Ammon's horn (tissue), 1 donor: Measurements from ENCODE around the gene PDZK1.
"Not testable (repeated sequence)": the region's sequence is repeated elsewhere in the genome, so short reads cannot be mapped to it uniquely, and the experiment has no call there.

Experiments
- DNase-seq: peaks from one replicate; pipeline ENCODE4 v3.0.0-alpha.2; 2016; ENCODE audit warnings: low spot score

The PDZK1 gene

DNA sequence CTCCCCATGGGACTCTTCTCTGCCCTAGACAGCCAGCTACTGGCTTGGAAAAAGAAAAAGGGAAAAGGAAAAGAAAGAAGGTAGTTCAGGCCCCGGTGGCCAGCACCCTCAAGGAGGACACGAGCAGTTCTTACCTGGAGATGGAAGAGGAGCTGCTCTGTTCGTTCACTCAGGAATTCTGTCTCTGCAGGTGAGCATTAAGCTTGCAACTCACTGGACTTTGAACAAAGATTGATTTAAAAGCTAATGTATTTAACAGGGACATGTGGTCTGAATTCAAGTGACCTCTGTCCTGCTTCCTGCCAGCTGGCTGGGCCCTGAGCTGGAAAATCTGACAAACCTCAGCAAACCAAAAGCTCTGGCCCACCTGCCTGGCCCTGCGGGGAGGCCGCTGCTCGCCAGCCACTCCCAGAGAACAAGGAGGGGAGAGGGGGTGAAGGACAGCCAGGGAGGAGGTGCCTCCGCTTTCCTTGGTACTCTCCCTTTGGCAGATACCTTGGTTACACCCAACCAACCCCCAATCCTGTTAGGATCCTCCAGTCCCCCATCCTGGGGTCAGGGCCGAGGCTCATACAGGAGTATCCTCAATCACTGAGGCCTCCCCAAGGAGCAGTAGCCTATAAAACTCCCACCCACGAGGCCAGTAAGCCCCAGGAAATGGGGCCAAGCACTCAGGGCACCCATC is at the start of gene PDZK1:
PDZK1 (minus strand) TSS at position 186 of the 685 bp plus-strand sequence. CDS start 19,347 bp downstream, outside the sequence.
- no peak for DNase-seq

DNA sequence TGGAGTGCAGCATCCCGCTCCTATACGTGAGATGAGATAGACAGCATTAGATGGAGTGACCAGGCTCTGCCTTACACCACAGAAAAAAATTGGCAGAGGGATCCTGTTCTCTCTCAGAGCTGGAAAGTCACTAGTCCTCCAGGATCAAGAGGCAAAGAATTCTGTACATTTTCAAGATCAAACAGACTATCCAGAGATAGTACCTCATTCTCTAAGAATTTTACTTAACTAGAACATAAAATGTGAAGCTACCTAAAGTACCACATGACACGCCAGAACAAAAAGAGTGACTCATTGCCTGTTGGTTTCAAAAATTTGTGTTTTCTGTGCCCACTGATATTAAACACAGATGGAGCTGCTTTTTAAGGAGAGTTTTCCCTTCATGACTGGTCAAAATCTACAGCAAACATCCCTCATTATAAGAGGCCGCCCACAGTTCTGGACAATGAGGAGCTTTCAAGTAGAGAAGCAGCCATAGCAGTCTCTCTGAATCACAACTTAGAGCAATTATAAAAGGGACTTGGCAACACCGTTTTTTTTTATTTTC is 44.4 kb upstream of the PDZK1 start:
- peak; percentile 54 for DNase-seq

DNA sequence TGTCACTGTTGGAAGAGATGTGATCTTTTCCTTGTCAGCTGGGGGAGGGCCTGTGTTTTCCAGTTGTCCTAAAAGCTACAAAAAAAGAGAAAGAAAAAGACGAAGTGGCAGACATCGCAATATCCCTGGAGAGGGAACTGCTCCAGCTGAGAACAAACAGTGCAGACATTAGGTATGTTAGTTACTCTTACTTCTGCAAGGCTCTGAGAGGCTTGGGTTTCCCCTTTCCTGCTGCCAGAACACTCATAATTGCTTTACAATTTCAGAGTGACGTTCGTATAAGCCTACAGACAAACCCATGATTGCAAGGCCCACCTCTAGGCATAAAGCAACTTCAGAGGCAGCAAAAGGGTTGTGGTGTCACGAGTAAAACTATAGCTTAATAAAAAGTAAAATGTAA is 43.3 kb upstream of the PDZK1 start:
- no peak for DNase-seq

DNA sequence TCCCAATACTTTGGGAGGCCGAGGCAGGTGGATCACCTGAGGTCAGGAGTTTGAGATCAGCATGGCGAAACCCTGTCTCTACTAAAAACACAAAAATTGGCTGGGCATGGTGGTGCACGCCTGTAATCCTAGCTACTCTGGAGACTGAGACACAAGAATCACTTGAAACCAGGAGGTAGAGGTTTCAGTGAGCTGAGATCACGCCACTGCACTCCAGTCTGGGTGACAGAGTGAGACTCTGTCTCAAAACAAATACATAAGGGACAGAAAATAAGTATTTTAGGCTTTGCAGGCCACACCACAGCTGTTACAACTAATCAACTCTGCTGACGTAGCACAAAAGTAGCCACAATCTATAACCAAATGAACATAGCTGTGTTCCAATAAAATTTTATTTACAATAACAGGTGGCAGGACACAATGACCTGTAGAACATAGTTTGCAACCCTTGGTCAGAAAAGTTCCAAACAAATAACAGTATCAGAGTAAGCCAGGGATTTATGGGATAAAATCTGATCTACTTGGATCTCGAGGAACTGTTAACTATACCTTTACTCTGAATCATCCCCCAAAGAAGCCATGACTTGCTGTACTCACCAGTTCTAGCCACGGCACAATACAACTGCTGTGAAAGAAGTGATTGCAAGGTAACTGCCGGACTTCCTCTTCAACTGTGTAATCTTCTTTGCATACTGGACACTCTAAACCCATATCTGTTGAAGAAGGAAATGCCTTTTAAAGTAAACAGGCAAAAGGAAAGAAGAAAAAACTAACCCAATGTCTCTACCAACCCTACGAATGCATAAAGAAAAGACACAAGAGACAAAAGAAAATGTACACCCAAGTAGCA is 40.5 kb upstream of the PDZK1 start:
- no peak for DNase-seq

DNA sequence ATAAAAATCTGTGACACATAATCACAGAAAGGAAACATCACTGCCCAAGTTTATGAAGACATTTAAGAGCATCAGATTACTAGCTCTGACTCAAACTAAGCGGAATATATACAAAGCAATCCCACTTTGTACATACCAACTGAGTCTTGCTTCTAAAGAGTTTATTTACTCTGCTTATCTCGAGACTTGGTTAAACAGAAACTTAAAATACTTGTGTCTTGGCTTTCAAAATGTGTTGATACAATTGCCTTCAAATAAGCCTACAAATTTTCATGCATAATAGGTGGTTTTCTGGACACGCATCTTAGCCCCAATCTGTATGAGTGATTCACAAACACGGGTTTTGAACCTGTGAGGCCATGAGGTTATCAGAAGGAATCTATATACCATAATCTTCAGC is 33.1 kb upstream of the PDZK1 start:
- DNase-seq = no peak

DNA sequence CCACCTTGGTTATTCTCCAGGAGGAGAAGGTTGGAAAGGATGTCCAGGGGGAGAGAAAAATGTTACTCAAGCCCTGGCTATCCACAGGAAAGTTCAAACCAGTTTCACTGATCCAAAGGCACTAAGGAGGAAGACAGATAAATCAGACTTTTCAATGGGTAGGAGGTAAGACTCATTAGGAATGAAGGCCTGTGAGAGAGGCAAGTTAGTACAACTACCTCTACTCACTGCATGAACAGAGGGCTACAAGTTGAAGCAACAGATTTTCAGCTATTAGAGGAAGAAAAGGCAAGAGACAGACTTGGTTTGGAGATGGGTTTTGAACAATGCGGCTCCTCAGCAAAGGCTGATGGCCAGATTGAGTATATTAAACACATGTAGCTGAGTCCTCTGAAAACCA is 29.0 kb upstream of the PDZK1 start:
- DNase-seq = no peak

DNA sequence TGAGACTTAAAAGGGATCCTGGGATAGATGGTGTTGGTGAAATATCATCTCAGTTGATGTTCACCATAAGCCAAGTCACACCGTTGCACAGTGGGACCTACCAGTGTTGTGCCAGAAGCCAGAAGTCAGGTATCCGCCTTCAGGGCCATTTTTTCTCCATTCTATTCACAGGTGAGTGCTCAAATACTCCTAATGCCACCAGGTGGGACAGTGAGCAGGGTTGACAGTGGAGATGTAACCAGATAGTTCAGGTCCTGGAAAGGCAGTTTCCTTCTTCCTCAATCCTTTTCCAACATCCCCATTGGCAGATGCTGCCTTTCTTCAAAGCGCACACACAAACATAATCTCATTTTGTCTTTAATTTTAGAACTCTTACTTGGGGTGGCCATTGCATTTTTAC is 23.7 kb upstream of the PDZK1 start:
- DNase-seq = no peak

DNA sequence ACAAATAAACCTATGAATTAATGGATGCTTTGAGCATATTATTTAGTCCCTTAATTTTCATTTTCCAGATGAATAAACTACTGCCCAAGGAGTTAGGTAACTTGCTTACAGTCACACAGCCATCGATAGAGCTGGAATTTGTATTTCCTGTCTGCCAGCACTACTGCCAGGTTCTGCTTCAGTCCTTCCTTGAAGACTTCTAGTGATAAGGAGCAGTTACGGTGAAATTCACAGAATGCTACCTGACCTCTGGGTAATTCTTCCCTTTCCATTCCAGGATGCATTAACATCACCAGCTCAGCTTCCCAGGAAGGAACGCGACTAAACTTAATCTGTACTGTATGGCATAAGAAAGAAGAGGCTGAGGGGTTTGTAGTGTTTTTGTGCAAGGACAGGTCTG is 23.3 kb upstream of the PDZK1 start:
- DNase-seq = no peak

DNA sequence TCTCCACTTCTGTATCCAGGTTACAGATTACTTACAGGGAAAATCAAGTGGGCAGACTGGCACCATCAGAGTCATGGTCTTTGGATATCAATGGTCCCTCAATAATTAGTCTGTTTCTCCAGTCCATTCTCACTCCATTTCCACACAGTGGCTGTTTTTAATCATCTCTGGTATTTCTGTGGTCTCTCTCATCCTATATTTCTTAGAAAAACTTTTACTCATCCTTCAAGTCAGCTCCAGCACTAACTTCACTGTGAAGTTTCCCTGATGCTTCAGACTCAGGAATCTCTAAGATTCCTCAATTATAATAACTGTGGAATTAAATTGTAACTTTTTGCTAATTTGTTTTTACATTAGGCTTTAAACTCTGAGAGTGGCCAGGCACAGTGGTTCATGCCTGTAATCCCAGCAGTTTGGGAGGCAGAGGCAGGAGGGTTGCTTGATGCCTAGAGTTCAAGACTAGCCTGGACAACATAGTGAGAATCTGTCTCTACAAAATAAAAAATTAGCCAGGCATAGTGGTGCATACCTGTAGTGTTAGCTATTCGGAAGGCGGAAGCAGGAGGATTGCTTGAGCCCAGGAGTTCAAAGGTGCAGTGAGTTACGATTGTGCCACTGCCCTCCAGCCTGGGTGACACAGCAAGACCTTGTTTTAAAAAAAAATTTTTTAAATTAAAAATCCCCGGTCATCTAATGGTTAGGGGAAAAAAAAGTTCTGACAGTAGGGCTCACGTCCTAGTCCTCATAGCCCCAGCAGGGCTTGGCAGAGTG is 22.7 kb upstream of the PDZK1 start:
- no peak for DNase-seq

DNA sequence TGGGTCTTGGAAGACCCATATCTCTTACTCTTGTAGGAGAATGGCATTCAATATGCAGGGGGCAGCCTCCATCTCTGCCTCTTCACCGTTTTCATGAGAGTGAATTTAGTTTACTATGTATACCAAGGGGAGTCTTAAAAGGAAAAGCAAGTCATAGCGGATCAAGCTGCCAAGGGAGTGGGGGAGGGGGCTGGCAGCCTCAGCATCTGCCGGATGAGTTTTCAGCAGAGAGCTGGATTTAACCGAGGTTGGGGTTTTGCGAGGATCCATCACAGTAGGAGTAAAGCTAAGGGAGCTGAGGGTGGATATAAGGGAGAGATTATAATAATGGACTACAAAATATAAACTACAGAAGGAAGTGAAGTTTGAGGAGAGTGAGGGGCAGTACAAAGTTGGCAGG is 22.0 kb upstream of the PDZK1 start:
- no peak for DNase-seq

DNA sequence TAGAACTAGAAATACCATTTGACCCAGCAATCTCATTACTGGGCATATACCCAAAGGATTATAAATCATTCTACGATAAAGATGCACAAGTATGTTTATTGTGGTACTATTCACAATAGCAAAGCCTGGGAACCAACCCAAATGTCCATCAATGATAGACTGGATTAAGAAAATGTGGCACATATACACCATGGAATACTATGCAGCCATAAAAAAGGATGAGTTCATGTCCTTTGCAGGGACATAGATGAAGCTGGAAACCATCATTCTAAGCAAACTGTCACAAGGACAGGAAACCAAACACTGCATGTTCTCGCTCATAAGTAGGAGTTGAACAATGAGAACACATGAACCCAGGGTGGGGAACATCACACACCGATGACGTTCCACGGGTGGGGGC is 19.0 kb upstream of the PDZK1 start:
- not testable (repeated sequence) for DNase-seq

DNA sequence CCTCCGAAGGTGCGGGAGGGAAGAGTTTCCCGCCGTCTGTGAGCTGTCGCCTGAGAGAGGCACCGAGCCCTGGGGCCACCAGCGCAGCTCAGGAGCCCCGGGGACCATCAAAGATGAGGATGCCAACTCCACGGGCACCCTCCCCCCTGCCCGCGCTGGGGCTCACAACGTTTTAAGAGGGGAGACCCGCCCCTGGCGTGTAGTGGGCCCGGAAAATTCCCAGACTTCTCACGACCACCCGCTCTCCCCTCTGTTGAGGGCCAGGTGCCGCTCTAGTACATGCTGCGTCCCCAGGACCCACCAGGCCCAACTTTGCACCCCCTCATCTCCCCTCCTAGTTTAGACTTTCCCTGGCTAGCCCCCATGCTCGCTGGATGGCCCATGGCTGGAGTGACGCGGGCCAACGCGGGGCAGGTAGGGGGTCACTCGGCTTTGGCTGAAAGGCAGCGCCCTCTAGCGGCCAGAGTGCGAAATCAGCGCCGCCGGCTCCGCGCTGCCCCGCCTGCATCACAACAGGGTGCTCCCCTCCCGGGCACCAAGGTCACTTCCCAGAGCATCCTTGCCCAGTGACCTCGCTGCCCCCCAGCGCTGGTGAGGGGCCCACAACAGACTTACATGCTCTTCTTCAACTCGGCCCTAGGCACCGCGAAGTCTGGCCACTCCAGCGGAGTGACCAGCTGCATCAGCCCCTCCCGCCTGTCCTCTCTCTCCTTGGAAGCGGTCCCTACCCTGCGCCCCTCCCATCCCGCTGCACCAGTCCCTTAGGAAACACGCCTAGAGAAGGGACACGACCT is 13.9 kb upstream of the PDZK1 start:
- DNase-seq = peak; percentile 73

DNA sequence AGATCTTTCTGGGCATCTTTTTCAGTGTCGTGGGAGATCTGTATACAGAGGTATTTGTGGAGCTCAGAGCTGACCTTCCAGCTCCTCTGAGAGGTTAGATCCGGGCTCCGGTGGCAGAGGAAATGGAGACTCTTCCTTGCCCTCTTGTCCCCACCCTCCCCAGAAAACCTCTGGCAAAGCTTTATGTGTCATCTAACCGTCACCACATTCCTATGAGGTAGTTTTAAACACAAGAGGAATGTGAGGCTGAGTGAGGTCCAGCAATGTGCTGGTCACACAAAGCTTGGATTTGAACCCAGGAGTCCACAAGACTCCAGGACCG is 13.3 kb upstream of the PDZK1 start:
- no peak for DNase-seq

DNA sequence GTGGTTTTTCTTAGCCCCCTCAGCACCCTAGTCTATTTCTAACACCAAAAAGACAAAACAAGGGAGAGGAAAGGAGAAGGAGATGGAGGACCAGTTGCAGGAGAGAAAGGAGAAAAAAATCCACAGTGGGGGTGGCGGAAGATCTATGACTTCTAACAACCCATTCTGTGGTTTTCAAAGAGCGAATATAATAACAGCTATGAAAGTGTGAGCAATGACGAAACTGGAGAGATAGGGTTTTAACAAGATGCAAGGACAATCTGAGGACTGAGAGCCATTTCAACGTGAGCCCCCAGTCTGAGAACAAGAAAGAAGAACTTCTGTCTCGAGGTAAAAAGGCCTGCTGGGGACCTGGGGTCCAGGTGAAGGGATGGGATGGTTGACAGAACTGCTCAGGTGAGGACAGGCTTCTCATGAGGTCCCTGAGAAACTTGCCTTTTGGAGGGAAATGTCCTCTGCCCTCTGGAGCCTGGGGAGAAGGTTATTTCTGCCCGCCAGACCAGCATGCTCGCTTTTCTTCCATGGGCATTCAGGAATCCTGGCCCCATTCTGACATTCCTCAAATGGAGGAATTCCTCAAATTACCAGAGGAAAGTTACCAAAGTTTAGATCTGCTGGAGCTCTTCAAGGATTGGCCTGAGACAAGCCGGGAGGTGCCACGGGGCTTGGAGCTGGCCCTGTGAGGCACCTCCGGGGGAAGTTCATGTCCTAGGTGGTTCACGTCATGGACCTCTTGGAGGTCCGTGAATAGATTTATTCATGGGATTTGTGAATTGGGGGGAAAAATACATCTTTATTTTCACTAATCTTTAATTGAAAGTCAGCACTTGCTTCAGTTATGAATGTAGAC is 12.3 kb upstream of the PDZK1 start, which contains the start of gene CD160:
CD160 (plus strand) TSS at position 270 of the 850 bp plus-strand sequence. CDS start 8,829 bp downstream, outside the sequence.
- DNase-seq = no peak

DNA sequence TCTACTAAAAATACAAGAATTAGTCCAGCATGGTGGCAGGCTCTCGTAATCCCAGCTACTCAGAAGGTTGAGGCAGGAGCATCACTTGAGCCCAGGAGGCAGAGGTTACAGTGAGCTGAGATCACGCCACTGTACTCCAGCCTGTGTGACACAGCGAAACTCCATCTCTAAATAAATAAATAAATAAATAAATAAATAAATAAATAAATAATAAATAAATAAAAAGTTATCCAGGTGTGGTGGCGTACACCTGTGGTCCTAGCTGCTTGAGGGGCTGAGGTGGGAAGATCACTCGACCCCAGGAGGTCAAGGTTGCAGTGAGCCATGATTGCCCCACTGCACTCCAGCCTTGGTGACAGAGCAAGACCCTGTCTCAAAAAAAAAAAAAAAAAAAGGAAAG is 11.3 kb upstream of the PDZK1 start:
- not testable (repeated sequence) for DNase-seq

DNA sequence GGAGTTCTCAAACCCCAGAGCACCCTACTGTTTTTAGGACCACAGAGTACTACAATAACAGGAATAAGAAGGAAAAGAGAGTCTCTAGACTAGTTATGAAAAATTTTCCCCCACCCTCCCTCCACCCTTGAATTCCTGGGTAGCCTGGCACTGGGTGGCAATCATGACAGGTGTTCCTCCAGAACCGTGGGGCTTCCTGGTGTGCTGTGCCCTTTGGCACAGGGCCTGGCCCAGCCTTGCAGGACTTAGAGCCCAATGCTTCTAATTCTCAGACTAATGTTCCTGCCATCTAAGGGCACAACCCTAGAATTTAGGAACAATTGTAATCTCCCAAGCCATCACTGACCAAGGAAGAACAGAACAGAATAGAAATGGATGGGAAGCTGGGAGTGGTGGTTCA is 10.7 kb upstream of the PDZK1 start:
- DNase-seq = no peak

DNA sequence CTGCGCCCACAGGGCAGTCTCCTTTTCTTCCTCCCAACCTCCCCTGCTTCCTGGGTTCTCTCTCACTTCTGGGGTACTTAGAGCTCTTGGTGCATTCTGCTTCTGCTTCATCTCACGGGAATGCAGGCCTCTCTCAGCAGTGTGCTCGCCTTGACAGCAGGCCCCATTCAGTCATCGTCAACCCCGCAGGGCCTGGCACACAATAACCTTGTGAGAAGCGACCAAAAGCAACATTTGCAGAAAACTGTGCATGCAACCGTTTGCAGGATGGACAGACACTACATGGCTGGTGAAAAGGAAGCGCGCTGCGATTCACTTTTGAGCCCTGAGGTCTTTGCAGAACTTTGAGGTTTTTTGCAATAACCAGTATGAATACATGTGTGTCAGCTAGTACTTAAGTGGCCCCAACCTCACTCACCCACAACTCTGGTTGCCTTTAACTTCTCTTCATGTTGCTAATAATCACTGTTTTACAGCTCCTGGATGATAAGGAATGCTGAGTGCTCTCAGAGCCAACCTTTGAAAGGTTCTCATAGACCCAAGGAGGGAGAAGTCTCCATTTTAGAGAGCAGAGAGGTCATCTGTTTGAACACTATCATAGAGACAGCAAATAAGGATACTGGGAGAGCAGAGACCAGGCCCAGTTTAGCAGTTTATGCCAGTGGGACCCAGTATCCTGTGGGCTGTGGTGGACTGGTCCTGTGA is 9.6 kb upstream of the PDZK1 start:
- no peak for DNase-seq

DNA sequence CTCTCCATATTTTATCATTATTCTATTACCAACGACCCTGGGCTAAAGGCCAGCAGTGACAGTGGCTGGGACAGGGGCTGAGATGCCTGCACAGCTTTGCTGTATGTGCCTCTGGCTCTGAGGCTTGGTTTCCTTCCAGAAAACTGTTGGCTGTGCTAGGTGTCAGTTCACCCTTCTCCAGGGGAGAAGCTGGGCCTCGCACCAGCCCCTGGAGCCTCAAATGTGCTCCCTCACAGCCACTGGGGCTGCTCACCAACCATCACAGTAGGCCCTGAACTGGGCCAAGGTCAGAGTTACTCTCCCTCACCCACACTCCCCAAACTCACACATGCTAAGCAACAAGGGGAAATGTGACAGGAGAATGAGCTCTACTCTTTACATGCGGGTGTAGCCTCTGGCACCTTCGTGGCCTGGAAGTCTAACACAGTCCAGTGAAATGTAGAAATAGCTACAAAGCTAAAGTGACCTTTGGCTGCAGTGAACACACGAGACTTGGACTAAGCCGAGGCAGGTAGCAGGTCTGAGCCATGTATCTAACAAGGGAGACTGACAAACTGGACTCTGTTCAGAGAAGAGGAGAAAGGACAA is 7.5 kb upstream of the PDZK1 start:
- no peak for DNase-seq

DNA sequence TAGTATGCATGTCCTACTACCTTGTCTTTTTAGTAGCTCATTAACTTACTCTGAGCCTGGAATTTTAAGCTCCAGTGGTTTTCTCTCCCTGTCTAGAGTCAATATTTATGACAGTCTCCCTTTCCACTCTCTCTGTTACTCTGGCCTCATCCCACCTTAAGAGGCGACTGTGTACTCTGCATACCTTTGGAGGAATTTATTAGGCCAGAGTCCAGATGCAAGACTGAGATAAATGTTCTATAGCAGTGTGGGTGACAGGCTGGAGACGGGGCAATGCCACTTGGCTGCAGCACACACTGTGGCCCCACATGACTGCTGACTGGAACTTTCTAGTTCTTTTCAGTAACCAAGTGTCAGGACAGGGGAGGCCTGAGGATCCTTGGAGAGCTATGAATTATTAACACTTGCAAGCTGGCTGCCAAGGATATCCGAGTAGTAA is 4.1 kb upstream of the PDZK1 start:
- no peak for DNase-seq
